ENCODE results near the gene CTXN1. TPM values are rescaled to one million over a fixed set of nuclear protein-coding genes. Genes with fewer than 3 reads are reported as not detected.
"Not testable (repeated sequence)": the region's sequence is repeated elsewhere in the genome, so short reads cannot be mapped to it uniquely, and the experiment has no call there.

The CTXN1 gene
- total RNA-seq, 1 donor from 2014 or later = 129 TPM

DNA sequence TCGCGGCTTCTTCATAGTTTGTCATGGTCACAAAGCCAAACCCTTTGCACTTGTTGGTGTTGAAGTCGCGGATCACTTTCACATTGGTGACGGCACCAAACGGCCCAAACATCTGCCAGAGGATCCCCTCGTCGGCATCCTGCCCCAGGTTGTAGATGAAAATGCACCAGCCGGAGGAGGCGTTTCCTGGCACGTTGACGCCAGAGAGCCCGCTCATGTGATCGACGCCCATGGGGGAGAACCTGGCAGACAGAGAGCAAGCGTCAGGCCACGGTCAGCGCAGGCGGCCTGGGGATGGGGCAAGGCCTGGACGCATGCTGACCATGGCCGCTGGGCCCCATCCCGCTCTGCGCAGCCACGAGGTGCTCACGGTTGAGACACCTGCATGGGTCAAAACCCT, 37.6 kb upstream of the CTXN1 start:
- Mint-ChIP-seq H3K36me3 (ENCODE audit: low read depth) (peaks cover 6% of the 10 kb centered on the region), H3K27ac (ENCODE audit: unreplicated experiment) (no peak overlapping the region)

DNA sequence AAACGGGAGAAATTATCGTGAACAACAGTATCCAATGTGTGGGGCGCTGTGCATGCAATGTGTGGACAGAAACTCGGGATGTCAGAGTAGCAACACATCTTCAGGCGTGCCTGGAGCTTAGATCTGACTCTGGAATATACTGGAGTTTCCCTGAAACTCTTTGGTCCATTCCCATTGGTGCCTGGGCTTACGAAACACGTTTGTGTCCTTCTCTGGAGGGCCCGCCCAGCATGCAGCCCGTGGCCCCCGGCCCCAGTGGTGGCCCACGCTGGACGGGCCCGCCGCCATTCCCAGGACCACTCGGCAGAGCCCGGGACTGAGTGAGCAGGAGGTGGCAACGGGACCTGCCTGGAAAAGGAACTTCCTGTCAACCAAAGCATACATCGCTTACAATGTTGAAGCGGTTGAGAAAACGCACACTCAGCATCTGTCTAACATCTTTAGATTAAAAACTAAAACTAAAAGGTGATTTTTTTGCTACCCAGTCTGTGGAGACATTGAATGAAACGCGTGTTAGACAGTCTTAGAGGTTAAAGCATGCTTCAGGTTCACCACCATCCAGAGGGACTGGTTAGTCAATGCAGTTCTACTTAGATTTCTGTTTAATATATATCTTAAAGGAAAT, 36.8 kb upstream of the CTXN1 start:
- Mint-ChIP-seq H3K27me3 (ENCODE audit: low read depth) (no peaks in the 10 kb centered on the region), H3K36me3 (ENCODE audit: low read depth) (peaks cover 8% of the 10 kb centered on the region), H3K4me1 (no peaks in the 10 kb centered on the region), H3K9me3 (no peaks in the 10 kb centered on the region), H3K27ac (ENCODE audit: unreplicated experiment) (peak overlapping the region; percentile 38), H3K4me3 (no peak overlapping the region)
- no peak for DNase-seq (ENCODE audit: low read depth, low spot score)
- TF ChIP-seq, protein P1, sequence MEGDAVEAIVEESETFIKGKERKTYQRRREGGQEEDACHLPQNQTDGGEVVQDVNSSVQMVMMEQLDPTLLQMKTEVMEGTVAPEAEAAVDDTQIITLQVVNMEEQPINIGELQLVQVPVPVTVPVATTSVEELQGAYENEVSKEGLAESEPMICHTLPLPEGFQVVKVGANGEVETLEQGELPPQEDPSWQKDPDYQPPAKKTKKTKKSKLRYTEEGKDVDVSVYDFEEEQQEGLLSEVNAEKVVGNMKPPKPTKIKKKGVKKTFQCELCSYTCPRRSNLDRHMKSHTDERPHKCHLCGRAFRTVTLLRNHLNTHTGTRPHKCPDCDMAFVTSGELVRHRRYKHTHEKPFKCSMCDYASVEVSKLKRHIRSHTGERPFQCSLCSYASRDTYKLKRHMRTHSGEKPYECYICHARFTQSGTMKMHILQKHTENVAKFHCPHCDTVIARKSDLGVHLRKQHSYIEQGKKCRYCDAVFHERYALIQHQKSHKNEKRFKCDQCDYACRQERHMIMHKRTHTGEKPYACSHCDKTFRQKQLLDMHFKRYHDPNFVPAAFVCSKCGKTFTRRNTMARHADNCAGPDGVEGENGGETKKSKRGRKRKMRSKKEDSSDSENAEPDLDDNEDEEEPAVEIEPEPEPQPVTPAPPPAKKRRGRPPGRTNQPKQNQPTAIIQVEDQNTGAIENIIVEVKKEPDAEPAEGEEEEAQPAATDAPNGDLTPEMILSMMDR (conservative IDR thresholded peaks at IDR 0.05) = no peak

More for the DNA sequence above, 37.6 kb upstream of the CTXN1 start:
- Mint-ChIP-seq H3K4me3 (no peak overlapping the region), H3K27me3 (ENCODE audit: low read depth) (no peaks in the 10 kb centered on the region), H3K4me1 (no peaks in the 10 kb centered on the region), H3K9me3 (no peaks in the 10 kb centered on the region)
- DNase-seq (ENCODE audit: low read depth, low spot score) = no peak
- TF ChIP-seq, protein P1 (conservative IDR thresholded peaks at IDR 0.05) = no peak

DNA sequence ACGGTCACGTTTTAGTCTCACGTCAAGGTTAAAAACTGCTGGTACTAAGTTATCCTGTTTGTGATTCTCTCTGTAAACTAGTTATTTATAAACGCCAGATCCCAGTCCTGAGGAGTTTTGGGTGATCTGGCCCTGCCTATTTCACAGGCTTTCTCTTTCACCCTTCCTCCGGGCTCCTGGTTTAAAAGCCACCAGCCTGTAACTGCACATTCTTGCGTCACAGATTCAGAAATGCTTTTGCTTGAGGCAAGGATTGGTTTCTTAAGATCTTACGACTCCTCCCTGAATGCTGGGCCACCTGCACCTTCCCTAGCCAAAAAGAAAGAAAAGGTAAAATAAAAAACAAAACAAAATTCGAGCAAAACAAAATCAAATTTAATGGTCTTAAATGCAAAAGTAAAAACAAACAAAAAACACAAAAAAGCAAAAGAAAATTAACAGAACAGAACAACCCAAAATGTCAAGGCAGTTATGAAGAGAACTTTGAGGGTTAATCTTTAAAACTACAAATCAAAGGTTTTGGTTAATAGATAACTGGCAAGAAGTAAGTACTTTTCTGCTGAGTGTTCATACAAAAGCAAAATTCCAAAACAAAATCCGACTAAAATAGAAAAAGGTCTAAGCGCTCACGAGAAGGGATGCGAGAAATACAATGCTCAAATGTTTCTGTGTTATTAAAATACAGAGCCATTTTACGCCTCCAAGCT, 36.1 kb upstream of the CTXN1 start:
- DNase-seq (ENCODE audit: low read depth, low spot score) = no peak
- H3K4me1 Mint-ChIP-seq = no peaks in the 10 kb centered on the region
- no peaks in the 10 kb centered on the region for H3K9me3 Mint-ChIP-seq
- TF ChIP-seq, protein P1 (conservative IDR thresholded peaks at IDR 0.05) = no peak
- no peaks in the 10 kb centered on the region for H3K27me3 Mint-ChIP-seq (ENCODE audit: low read depth)
- peaks cover 5% of the 10 kb centered on the region for H3K36me3 Mint-ChIP-seq (ENCODE audit: low read depth)
- H3K4me3 Mint-ChIP-seq = no peak overlapping the region
- peak overlapping the region; percentile 38 for H3K27ac Mint-ChIP-seq (ENCODE audit: unreplicated experiment)

DNA sequence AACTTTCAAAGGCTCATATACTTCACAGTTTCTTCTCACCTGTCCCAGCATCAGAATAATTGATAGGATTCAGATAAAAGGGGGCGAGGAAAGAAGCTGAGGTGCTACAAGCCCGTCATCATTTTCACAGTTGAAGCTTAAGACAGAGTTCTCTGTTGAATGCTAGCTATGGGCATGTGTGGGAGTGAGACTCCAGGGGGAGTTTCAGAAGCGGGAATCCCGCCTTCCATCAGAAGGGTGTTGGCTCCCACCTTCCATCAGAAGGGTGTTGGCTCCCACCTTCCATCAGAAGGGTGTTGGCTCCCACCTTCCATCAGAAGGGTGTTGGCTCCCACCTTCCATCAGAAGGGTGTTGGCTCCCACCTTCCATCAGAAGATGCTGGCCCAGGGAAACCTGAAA, 35.1 kb upstream of the CTXN1 start:
- H3K36me3 Mint-ChIP-seq (ENCODE audit: low read depth); H3K27ac Mint-ChIP-seq (ENCODE audit: unreplicated experiment); H3K4me1 Mint-ChIP-seq; H3K27me3 Mint-ChIP-seq (ENCODE audit: low read depth); H3K9me3 Mint-ChIP-seq; H3K4me3 Mint-ChIP-seq; DNase-seq (ENCODE audit: low read depth, low spot score): not testable (repeated sequence)

DNA sequence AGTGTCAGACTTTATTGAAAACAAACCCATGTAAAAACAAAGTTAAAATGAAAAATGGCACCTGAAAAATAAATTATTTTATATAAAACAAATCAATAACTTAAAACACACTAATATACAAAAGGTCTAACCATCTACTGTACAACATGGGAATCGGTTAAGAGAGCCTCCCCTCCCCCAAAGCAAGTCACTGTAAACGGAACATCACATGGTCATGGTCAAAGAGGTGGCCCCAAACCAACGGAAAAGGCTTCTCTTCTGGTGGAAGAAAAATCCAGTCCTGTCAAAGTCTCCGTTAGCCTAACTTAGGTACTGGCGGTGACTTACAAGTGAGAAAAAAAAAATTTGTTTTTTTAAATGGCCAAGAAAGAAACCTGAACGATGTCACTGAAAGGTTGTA, 33.3 kb upstream of the CTXN1 start:
- Mint-ChIP-seq H3K27ac (ENCODE audit: unreplicated experiment) (no peak overlapping the region), H3K9me3 (no peaks in the 10 kb centered on the region), H3K27me3 (ENCODE audit: low read depth) (no peaks in the 10 kb centered on the region), H3K36me3 (ENCODE audit: low read depth) (peaks cover 5% of the 10 kb centered on the region), H3K4me3 (no peak overlapping the region), H3K4me1 (no peaks in the 10 kb centered on the region)
- DNase-seq (ENCODE audit: low read depth, low spot score) = no peak
- TF ChIP-seq, protein P1 (conservative IDR thresholded peaks at IDR 0.05) = no peak

DNA sequence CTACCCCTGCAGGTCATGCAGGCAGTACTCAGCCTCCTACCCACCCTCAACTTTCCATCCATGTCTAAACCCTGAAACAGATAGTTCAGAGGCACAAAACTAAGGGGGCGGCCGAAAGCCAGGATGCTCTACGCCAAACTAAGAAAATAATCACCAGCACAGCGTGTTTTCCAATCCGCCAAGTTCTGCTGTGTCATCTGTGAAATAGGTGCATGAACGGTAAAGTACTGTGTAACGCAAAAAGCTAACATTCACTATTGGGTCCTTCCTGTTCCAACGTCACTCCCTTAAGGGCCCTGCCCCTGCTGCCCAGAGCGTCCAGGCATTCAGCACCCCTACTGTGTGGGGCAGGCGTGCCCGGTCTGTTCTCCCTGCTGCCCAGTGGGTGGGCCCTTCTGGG, 29.8 kb upstream of the CTXN1 start:
- no peak for DNase-seq (ENCODE audit: low read depth, low spot score)
- no peak overlapping the region for H3K27ac Mint-ChIP-seq (ENCODE audit: unreplicated experiment)
- TF ChIP-seq, protein P1 (conservative IDR thresholded peaks at IDR 0.05) = no peak
- peaks cover 5% of the 10 kb centered on the region for H3K36me3 Mint-ChIP-seq (ENCODE audit: low read depth)
- peaks cover 4% of the 10 kb centered on the region for H3K4me1 Mint-ChIP-seq
- no peaks in the 10 kb centered on the region for H3K27me3 Mint-ChIP-seq (ENCODE audit: low read depth)
- no peaks in the 10 kb centered on the region for H3K9me3 Mint-ChIP-seq
- peak overlapping the region; percentile 27 for H3K4me3 Mint-ChIP-seq

All from neural crest cell (in vitro differentiated cells).